ENCODE measurements around the gene SDC4.

SDC4 gene

DNA sequence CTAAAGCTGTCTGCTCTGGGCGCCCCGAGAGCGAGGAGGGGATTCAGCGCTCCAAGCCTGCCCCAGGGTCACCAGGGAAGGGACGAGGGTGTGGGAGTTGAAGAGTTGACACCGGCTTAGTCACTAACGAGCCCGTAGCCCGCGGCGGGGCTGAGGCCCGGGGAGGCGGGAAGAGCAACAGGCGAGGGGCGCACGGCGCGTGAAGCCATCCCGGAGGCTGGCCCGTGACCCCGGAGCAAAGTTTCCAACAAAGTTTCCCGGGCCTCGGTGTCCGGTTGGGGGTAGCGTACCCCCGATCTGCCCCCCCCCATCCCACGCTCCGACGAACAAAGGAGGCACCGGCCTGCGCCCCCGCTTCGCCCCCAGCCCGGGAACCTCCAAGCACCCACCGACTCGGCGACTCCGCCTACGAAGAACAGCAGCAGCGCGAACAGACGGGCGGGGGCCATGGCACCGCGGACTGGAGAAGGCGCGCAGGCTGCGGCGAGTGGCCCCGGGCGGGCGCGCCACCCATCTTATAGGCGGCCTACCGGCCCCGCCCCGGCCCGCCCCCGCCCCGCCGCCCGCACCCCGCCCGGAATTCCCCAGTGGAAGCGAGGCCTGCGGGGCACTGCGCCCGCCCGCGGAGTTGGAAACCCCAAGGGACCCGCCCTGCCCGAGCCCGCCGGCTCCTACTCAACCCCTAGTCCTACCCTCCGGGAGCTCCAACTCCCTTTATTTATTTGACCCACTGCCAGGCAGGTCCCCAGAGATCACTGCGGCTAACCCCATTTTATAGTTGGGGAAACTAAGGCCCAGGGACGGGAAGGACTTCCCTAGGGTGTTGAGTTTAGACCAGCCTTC lies at the start of gene SDC4:
Gene SDC4, minus strand, starts transcription at position 489 of the 843 bp plus-strand sequence. Its CDS starts 40 bp downstream, at position 449.
- DNase-seq (ENCODE audit: low read depth in 2 of 2), result peak; percentile 53 to 66

- DNase-seq (ENCODE audit: low read depth in 2 of 2), result no peak
Measured at GRCh38 chr20:45395114-45395415, 46.8 kb upstream of the SDC4 start.

GRCh38 chr20:45394221-45395113 lies 46.2 kb upstream of the SDC4 start:
- DNase-seq (ENCODE audit: low read depth in 2 of 2), result no peak

DNA sequence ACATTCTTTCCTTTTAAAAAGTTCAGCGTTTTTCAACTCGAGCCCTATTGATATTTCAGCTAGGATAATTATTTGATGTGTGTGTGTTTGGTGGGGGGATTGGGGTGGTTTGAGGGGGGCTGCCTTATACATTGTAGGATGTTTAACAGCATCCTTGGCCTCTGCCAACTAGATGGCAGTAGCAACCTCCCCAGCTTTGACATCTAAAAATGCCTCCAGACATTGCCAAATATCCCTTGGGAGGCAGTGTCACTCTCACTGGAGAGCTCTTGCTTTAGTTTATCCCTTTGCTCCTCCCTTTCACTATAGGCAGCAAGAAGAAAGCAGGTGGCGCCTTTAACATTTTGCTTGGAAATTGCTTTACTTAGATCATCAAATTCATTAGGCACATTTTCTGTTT lies 44.5 kb upstream of the SDC4 start:
- DNase-seq (ENCODE audit: low read depth in 2 of 2), result no peak

DNA sequence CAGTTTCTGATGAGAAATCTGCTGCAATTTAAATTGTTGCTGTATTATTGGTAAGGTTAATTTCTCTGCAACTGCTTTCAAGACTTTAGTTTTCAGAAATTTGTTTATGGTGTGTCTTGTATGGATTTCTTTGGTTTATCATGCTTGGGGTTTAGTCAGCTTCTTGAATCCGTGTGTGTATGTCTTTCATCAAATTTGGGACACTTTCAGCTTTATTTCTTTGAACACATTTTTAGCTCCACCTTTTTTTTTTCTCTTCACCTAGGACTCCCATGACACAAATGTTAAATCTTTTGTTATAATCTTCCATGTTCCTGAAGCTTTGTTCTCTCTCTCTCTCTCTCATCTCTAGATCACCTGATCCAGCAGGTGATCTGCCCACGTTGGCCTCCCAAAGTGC lies 43.3 kb upstream of the SDC4 start:
- no peak for DNase-seq (ENCODE audit: low read depth in 2 of 2)

DNA sequence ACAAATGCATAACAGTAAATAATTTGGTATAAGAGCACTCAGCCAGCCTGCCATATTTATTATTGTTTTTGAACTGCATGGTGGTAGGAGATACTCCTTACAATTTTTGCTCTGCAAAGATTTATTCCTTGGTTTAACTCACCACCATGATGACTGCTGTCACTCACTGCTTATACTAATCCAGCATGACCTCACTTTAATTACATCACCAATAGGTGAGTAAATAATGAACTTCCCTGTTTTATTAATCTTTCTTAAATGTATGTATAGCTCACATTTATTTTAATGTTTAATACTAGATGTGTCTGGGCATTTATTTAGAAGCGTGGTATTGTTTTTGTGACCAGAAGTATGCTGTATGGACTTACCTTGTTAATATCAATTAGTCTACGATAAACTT lies 42.7 kb upstream of the SDC4 start:
- no peak for DNase-seq (ENCODE audit: low read depth in 2 of 2)

- DNase-seq (ENCODE audit: low read depth in 2 of 2), result no peak
Measured at GRCh38 chr20:45387274-45387673, 39.0 kb upstream of the SDC4 start.

GRCh38 chr20:45378191-45378590 lies 30.0 kb upstream of the SDC4 start, which contains the start of gene TP53TG5:
Gene TP53TG5, minus strand, starts transcription at chr20:45378325. Its CDS starts 89 bp downstream, at chr20:45378236.
- no peak for DNase-seq (ENCODE audit: low read depth in 2 of 2)

DNA sequence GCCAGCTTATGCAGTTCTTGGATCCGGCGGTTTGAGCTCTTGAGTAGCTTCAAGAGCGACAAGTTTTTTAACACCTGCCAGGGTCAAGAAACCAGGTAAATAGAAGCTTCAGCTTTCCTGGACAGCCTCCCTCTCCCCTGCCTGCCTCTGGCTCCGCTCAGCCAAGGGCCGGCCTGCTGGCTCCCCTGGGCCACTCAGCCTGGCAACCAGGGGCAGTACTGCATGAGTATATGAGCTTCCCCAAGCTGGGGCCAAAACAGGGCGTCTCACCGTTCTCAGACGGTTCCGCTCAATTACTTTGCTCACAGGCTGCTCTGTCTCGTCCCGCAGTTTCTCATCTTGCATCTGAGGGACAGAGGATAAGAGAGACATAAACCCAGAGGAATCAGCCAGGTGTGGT lies 29.0 kb upstream of the SDC4 start:
- DNase-seq (ENCODE audit: low read depth in 2 of 2), result no peak

DNA sequence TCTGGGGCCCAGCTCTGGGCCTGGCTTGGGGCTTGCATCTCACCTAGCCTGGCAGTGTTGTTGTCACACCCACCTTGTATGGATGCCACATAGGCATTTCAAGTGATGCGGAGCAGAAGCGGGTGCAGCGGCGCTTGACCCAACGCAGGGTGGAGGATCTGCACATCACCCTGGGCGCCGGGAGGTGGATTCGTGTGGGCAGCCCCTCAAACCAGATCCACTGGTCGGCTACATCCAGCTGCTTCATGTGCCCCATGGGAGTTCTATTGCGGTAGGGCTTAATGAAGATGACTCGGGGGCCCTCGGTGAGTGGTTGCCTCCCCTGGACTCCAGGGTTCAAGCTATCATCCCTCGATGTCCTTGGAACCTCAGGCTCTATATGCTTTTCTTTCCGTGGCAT lies 26.7 kb upstream of the SDC4 start:
- DNase-seq (ENCODE audit: low read depth in 2 of 2), result no peak

- no peak for DNase-seq (ENCODE audit: low read depth in 2 of 2)
Measured at GRCh38 chr20:45374101-45374467, 25.9 kb upstream of the SDC4 start.

DNA sequence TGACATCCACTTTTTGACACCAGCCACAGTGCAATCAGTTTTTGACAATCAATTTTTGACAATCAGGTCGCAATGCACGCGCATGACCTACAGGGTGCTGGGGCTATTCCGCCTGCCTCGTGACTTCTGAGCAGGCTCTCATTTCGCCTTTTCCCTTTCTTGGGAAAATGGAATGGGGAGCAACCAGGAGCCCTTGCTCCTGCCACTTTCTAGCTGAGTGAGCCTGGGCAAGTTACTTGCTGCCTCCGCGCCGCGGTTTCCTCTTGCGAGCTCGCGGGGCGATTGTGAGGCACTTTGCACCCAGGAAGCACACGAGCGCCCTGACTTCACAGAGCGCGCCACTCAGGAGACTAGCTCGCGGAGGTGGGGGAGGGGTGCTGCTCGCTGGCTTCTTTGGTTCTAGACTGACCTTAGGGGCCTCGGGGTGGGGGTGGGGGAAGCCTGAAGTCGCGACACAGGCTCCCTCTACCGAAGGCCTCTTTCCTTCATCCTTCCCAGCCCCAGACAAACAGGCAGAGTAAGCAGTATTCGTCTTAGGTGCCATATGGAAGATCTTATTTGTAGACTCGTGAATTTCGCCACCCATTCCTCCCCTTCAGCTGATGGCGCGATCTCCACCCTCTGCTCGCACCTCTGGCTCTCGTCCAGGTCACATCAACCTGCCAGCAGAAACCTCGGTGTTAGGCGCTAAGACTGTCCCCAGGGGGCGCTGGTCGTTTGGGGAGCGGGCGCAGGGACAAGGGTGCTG lies 25.3 kb upstream of the SDC4 start:
- DNase-seq (ENCODE audit: low read depth in 2 of 2), result peak; percentile 84 to 89

DNA sequence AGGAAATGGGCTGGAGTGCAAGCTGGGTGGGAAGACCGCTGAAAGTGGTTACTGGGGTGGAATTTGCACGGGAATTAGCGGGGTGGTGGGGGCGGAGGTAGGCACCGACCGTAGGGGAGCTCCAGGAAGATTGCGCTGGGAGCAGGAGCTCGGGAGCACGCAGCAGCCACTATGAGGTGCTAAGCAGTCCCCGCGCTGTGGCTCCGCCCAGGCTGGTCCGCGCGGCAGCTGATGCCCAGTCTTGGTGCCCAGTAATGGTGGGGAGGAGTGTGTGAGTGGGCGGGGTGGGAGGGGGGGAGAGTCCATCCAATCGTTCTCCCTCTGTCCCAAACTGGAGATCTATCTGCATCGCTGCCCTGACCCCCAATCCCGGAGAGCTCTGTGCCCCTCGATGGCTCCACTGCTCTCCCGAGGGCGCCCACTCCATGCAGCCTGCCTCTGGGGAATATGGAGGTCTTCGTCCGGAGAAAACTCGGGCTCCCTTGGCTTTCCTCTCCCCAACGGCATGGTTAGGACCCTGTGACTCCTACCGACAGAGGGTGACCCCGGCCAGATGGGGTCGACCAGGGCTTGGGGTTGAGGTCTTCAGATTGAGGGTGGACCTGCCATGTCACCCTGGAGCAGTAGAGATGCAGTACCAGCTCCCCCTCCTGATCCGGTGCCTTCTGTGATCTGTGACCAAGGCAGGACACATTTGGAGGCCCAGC lies 24.6 kb upstream of the SDC4 start:
- no peak for DNase-seq (ENCODE audit: low read depth in 2 of 2)

DNA sequence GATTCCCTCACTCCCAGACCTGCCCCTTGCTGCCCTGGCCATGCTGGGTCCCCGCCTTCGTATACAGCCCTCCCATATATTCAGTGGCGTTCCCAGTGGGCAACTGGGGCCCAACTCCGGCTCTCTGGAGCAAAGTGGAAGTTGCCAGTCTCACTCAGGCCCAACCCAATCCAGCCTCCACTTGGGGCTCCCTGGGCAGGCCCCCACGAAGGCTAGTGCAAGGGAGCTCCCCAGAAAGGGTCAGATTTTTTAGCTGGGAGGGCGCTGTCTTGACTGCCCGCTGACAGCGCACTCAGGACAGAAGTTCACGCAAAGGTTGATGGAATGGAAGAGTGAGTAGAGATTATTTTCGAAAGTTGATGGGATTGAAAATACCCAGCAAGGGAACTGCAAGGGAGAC lies 24.0 kb upstream of the SDC4 start:
- DNase-seq (ENCODE audit: low read depth in 2 of 2), result no peak

GRCh38 chr20:45370571-45371160 lies 22.4 kb upstream of the SDC4 start:
- DNase-seq (ENCODE audit: low read depth in 2 of 2), result no peak

- DNase-seq (ENCODE audit: low read depth in 2 of 2), result no peak
Measured at GRCh38 chr20:45368221-45368980, 20.2 kb upstream of the SDC4 start.

DNA sequence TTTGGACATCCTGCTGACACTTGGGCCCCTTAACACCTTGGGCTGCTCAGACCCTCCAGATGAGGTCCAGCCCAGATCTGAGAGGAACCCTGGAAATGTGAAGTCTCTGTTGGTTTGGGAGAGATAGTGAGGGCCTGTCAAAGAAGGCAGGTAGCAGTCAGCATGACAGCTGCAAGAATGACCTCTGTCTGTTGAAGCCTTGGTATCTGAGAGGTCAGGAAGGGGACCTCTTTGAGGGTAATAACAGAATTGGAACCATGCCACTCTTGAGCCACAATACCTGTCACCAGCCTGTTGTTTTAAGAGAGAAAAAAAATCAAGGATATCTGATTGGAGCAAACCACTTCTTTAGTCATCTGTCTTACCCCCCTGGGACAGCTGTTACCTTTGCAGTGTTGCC lies 18.9 kb upstream of the SDC4 start:
- no peak for DNase-seq (ENCODE audit: low read depth in 2 of 2)

- DNase-seq (ENCODE audit: low read depth in 2 of 2), result no peak
Measured at GRCh38 chr20:45366631-45367030, 18.4 kb upstream of the SDC4 start.

- DNase-seq (ENCODE audit: low read depth in 2 of 2), result no peak
Measured at GRCh38 chr20:45366192-45366591, 18.0 kb upstream of the SDC4 start.

DNA sequence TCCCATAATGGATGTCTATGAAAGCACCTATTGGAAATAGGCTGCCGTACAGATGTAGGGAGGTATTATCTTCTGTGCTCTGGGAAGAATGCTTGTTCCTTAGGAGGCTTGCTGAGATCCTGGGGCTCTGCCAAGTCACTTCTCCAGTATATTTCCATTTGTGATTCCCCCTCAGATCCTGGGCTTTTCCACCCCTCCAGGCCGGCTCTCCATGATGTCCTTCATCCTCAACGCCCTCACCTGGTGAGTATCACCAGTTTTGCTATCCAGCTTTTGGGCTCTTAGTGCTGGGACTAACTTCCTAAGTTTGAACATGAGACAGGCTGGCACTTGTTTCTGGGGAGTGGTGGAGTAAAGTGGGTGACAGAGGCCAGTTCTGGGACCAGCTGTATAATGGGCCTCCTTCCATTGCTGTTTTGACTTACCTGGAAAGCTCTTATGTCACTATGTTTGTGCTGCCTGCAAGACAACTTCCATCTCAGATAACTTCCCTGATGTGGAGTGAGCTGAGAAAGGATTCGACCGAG lies 17.3 kb upstream of the SDC4 start:
- no peak for DNase-seq (ENCODE audit: low read depth in 2 of 2)
